ENCODE data around the gene P3H3. TPM values are rescaled to one million over a fixed set of nuclear protein-coding genes. Genes with fewer than 3 reads are reported as not detected.
A peak's percentile ranks its signal among the peaks of the same experiment; 100 is the strongest.

Gene P3H3
- total RNA-seq, 5 donors from 2014 or later (not counting 1 experiment from before 2014, with no cell fraction given), result 4.7 to 9.8 (median 8.0) TPM

DNA sequence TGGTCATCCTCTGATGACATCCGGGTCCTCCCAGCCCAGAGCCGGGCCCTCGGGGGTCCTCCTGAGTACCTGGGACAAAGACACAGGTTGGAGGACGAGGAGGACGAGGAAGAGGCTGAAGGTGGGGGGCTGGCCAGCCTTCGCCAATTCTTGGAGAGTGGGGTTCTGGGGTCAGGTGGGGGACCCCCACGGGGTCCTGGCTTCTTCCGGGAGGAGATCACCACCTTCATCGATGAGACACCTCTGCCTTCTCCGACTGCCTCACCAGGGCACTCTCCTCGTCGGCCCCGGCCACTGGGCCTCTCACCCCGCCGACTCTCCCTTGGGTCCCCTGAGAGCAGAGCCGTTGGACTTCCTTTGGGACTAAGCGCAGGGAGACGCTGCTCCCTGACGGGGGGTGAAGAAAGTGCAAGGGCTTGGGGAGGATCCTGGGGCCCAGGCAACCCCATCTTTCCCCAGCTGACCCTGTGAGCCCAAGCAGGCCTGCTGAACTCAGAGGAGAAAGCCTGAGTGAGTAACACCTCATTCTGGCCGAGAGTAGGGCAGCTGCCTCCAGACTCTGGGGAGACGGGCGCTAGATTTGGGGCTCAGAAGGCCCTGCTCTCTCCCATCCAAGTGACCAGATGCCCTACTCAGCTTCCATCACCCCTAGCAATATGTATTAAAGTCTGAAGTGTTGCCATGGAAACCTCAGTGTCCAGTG is 1.3 kb upstream of the P3H3 start:
- Histone ChIP-seq H3K4me3 (ENCODE audit: control insufficient read depth in 1 of 2, extremely low read depth in 1 of 2, low read length in 1 of 2) (no peak overlapping the region), H3K27ac (ENCODE audit: low read length) (no peak overlapping the region), H3K36me3 (ENCODE audit: control insufficient read depth in 2 of 2, extremely low read depth in 1 of 2, insufficient read depth in 1 of 2, low read length in 1 of 2) (no peaks in the 10 kb centered on the region), H3K27me3 (replicated peaks in 1 of 2; ENCODE audit: control insufficient read depth in 2 of 2, extremely low read depth in 1 of 2, insufficient read depth in 2 of 2, low read length in 1 of 2) (peaks cover 0 to 89% of the 10 kb centered on the region in 2 experiments), H3K4me1 (ENCODE audit: control insufficient read depth in 1 of 2, extremely low read depth in 1 of 2, insufficient read depth in 2 of 2, low read length in 2 of 2) (peaks cover 0 to 35% of the 10 kb centered on the region in 2 experiments), H3K9me3 (no peaks in the 10 kb centered on the region)
- WGBS (ENCODE audit: insufficient coverage), result 86% methylated on average over 11 of the region's 22 CpGs
- no peaks in the 10 kb centered on the region for H3K36me3 Mint-ChIP-seq
- ChIA-PET POLR2A (no interaction called here), CTCF (interaction anchor here in 1 of 2 donors (1.0 to 3.2 kb wide), 3 partner anchors 9 to 74 kb away, joined by 3 to 26 read pairs (median 3); partner anchors contain the start of gene MLF2)
- ATAC-seq (replicated peaks in 1 of 4), result no peak
- H3K4me1 Mint-ChIP-seq, result peaks cover 20 to 40% (median 24%) of the 10 kb centered on the region in 3 donors
- no peaks in the 10 kb centered on the region for H3K9me3 Mint-ChIP-seq
- H3K27ac Mint-ChIP-seq, result peak overlapping the region; percentile 28 to 31
- no peak for DNase-seq
- peaks cover 16 to 66% of the 10 kb centered on the region in 2 donors for H3K27me3 Mint-ChIP-seq
- H3K4me3 Mint-ChIP-seq, result peak overlapping the region; percentile 60 to 93 (median 74)

DNA sequence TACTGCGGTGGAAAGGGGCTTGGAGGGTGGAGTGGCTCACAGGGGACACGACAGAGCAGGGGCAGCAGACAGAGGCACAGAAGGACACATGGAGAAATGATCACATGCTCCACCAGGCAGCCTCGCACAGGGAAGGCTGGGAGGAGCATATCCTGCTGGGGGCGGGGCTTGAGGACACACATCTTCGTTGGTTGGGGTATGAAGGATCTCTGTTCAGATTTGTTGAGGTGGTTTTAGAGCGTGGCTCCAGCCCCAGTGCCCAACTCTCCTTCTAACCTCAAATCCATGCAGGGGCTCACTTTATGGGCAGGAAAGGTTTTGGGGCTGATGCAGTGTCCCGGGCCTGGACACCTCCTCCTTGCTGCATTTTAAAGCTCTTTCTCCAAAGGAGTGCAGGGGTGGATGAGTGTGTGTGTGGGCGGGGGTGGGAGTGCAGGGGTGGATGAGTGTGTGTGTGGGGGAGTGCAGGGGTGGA is 733 bp upstream of the P3H3 start:
- Histone ChIP-seq H3K4me1 (ENCODE audit: control insufficient read depth in 1 of 2, extremely low read depth in 1 of 2, insufficient read depth in 2 of 2, low read length in 2 of 2) (peaks cover 0 to 31% of the 10 kb centered on the region in 2 experiments), H3K36me3 (ENCODE audit: control insufficient read depth in 2 of 2, extremely low read depth in 1 of 2, insufficient read depth in 1 of 2, low read length in 1 of 2) (no peaks in the 10 kb centered on the region), H3K4me3 (ENCODE audit: control insufficient read depth in 1 of 2, extremely low read depth in 1 of 2, low read length in 1 of 2) (no peak overlapping the region), H3K27me3 (replicated peaks in 1 of 2; ENCODE audit: control insufficient read depth in 2 of 2, extremely low read depth in 1 of 2, insufficient read depth in 2 of 2, low read length in 1 of 2) (peaks cover 0 to 83% of the 10 kb centered on the region in 2 experiments), H3K9me3 (no peaks in the 10 kb centered on the region), H3K27ac (ENCODE audit: low read length) (no peak overlapping the region)
- H3K36me3 Mint-ChIP-seq, result no peaks in the 10 kb centered on the region
- peaks cover 16 to 66% of the 10 kb centered on the region in 2 donors for H3K27me3 Mint-ChIP-seq
- 33% methylated on average over 2 of the region's 8 CpGs for WGBS (ENCODE audit: insufficient coverage)
- ChIA-PET CTCF (interaction anchor here (0.5 to 1.0 kb wide), 3 partner anchors 11 to 270 kb away, joined by 3 to 12 read pairs (median 3); no protein-coding TSS in a partner anchor), POLR2A (no interaction called here)
- DNase-seq (peak in 9 of 35 experiments; percentile 11 to 47 (median 29)), ATAC-seq (replicated peaks in 1 of 4) (no peak)
- H3K9me3 Mint-ChIP-seq, result no peaks in the 10 kb centered on the region
- H3K4me3 Mint-ChIP-seq, result peak overlapping the region; percentile 60 to 93 (median 74)
- peaks cover 17 to 34% (median 22%) of the 10 kb centered on the region in 3 donors for H3K4me1 Mint-ChIP-seq
- peak overlapping the region; percentile 28 to 31 for H3K27ac Mint-ChIP-seq

DNA sequence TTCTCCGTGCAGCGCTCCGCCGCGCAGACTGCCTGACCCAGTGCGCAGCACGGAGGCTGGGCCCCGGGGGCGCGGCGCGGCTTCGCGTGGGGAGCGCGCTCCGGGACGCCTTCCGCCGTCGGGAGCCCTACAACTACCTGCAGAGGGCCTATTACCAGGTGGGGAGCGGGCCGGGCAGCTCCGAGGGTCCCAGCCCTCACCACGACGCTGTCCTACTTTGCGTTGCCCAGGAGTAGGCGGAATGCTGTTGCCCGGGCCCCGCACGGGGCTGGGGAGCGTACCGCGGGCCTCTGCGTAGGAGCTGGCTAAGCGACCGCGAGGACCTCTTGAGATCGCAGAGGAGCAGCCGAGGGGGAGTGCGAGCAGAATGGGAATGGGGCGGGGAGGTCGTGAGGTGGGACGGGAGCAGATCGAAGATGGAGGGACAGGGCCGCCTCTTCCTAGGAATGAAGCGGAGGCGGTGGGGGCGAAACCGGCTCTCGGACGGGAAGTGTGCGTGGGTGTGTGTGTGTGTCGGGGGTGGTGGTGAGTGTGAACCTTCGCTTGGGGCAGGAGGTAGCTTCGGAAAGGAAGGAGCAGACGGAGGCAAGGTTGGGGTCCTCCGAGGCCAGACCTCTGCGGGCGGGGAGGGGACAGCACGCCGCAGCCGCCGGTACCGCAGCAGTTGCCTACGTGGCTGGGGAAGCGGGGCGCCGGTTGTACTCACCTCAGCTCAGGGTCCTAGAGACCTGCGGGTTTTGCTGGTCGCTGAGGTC is 751 bp downstream of the P3H3 start:
- Histone ChIP-seq H3K4me3 (ENCODE audit: control insufficient read depth in 1 of 2, extremely low read depth in 1 of 2, low read length in 1 of 2) (peak overlapping the region; percentile 75 to 81), H3K27ac (ENCODE audit: low read length) (peak overlapping the region; percentile 49), H3K9me3 (no peaks in the 10 kb centered on the region), H3K4me1 (ENCODE audit: control insufficient read depth in 1 of 2, extremely low read depth in 1 of 2, insufficient read depth in 2 of 2, low read length in 2 of 2) (peaks cover 0 to 31% of the 10 kb centered on the region in 2 experiments), H3K36me3 (ENCODE audit: control insufficient read depth in 2 of 2, extremely low read depth in 1 of 2, insufficient read depth in 1 of 2, low read length in 1 of 2) (no peaks in the 10 kb centered on the region), H3K27me3 (replicated peaks in 1 of 2; ENCODE audit: control insufficient read depth in 2 of 2, extremely low read depth in 1 of 2, insufficient read depth in 2 of 2, low read length in 1 of 2) (peaks cover 0 to 72% of the 10 kb centered on the region in 2 experiments)
- H3K27ac Mint-ChIP-seq, result peak overlapping the region; percentile 79 to 86
- H3K4me3 Mint-ChIP-seq, result peak overlapping the region; percentile 85 to 93 (median 86)
- DNase-seq (peak in 23 of 35 experiments; percentile 12 to 58 (median 33)), ATAC-seq (replicated peaks in 1 of 4) (peak; percentile 73 to 75 (median 74))
- peaks cover 12 to 57% of the 10 kb centered on the region in 2 donors for H3K27me3 Mint-ChIP-seq
- H3K9me3 Mint-ChIP-seq, result no peaks in the 10 kb centered on the region
- POLR2A ChIA-PET, result interaction anchor here (0.6 to 0.7 kb wide), 2 partner anchors 197 to 295 kb away, joined by 3 to 9 read pairs; partner anchors contain the start of gene GAPDH (in 1 of the 2)
- peaks cover 17 to 30% (median 22%) of the 10 kb centered on the region in 3 donors for H3K4me1 Mint-ChIP-seq
- H3K36me3 Mint-ChIP-seq, result no peaks in the 10 kb centered on the region
- under 1% methylated on average over 64 of the region's 71 CpGs for WGBS (ENCODE audit: insufficient coverage)
- CTCF ChIA-PET, result interaction anchor here (0.5 to 1.0 kb wide), 8 partner anchors 23 to 291 kb away, joined by 3 to 12 read pairs (median 3); partner anchors contain the start of genes USP5 (in 1 of the 2) and ZNF384 (in 1 of the 2)

DNA sequence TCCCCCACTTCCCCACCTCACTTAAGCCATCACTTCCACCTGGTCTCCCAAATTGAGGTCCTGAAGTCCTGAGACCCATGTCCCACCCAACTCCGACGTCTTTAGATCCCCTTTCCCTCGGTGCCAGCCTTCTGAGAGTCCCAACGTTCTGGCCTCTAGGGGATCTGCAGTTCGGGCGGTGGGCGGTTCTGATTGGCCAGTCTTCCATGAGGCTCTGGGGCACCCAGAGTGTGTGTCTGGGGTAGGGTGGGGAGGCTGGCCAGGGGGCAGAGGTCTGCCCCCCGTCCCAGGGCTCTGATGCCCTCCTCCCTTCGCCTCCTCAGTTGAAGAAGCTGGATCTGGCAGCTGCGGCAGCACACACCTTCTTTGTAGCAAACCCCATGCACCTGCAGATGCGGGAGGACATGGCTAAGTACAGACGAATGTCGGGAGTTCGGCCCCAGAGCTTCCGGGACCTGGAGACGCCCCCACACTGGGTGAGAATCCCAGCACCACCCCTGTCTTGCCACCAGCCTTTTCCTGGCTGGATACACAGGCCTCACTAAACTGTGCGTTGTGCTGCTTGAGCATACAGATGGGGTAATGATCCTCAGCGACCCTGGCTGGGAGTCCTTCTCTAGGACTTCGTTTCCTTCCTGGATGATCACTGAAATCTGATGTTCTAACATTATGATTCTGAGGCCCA is 1.5 kb downstream of the P3H3 start:
- H3K27ac ChIP-seq (ENCODE audit: low read length), result no peak overlapping the region

DNA sequence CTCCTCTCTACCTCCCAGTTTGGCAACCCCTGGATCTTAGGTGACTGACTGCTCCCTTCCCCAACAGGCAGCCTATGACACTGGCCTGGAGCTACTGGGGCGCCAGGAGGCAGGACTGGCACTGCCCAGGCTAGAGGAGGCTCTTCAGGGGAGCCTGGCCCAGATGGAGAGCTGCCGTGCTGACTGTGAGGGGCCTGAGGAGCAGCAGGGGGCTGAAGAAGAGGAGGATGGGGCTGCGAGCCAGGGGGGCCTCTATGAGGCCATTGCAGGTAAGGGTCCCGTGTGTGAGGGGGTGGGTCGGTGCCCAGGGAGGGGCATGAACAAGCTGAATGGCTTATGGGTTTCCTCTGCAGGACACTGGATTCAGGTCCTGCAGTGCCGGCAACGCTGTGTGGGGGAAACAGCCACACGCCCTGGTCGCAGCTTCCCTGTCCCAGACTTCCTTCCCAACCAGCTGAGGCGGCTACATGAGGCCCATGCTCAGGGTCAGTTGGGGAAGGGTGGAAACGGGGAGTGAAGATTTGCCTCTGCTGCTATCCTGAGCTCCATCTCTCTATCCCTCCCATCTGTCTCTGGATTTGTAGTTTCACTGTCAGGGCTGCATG is 2.2 kb downstream of the P3H3 start:
- CTCF ChIA-PET, result interaction anchor here (0.6 to 0.9 kb wide), 4 partner anchors 9 to 347 kb away, joined by 3 to 5 read pairs (median 4); no protein-coding TSS in a partner anchor
- Histone ChIP-seq H3K27ac (ENCODE audit: low read length) (no peak overlapping the region), H3K36me3 (ENCODE audit: control insufficient read depth in 2 of 2, extremely low read depth in 1 of 2, insufficient read depth in 1 of 2, low read length in 1 of 2) (no peaks in the 10 kb centered on the region), H3K4me3 (ENCODE audit: control insufficient read depth in 1 of 2, extremely low read depth in 1 of 2, low read length in 1 of 2) (no peak overlapping the region), H3K9me3 (no peaks in the 10 kb centered on the region), H3K27me3 (replicated peaks in 1 of 2; ENCODE audit: control insufficient read depth in 2 of 2, extremely low read depth in 1 of 2, insufficient read depth in 2 of 2, low read length in 1 of 2) (peaks cover 0 to 58% of the 10 kb centered on the region in 2 experiments), H3K4me1 (ENCODE audit: control insufficient read depth in 1 of 2, extremely low read depth in 1 of 2, insufficient read depth in 2 of 2, low read length in 2 of 2) (peaks cover 0 to 29% of the 10 kb centered on the region in 2 experiments)
- no peak for ATAC-seq (replicated peaks in 1 of 4)
- peak overlapping the region; percentile 85 to 93 (median 86) for H3K4me3 Mint-ChIP-seq
- H3K27me3 Mint-ChIP-seq, result peaks cover 8 to 47% of the 10 kb centered on the region in 2 donors
- no peaks in the 10 kb centered on the region for H3K36me3 Mint-ChIP-seq
- no peaks in the 10 kb centered on the region for H3K9me3 Mint-ChIP-seq
- WGBS (ENCODE audit: insufficient coverage), result 96% methylated on average over 3 of the region's 11 CpGs
- DNase-seq, result no peak
- no peak overlapping the region for H3K27ac Mint-ChIP-seq
- peaks cover 16 to 28% (median 21%) of the 10 kb centered on the region in 3 donors for H3K4me1 Mint-ChIP-seq
- POLR2A ChIA-PET, result interaction anchor here in 1 of 2 donors (0.5 kb wide), 1 partner anchor 125 kb away, joined by 7 read pairs; no protein-coding TSS in a partner anchor

More for the DNA sequence above, 1.5 kb downstream of the P3H3 start:
- H3K4me1 Mint-ChIP-seq, result peaks cover 17 to 30% (median 22%) of the 10 kb centered on the region in 3 donors
- ChIA-PET CTCF (interaction anchor here (0.6 to 1.0 kb wide), 3 partner anchors 76 to 169 kb away, joined by 3 read pairs; partner anchors contain the start of gene ZNF384 (in 1 of the 2)), POLR2A (interaction anchor here in 1 of 2 donors (0.7 kb wide), 1 partner anchor 198 kb away, joined by 3 read pairs; no protein-coding TSS in a partner anchor)
- no peaks in the 10 kb centered on the region for H3K36me3 Mint-ChIP-seq
- ATAC-seq (replicated peaks in 1 of 4) (no peak), DNase-seq (no peak)
- H3K27ac Mint-ChIP-seq, result peak overlapping the region in 1 of 2 donors; percentile 86
- WGBS (ENCODE audit: insufficient coverage), result 73% methylated on average over 17 of the region's 19 CpGs
- peaks cover 12 to 54% of the 10 kb centered on the region in 2 donors for H3K27me3 Mint-ChIP-seq
- no peaks in the 10 kb centered on the region for H3K9me3 Mint-ChIP-seq
- Histone ChIP-seq H3K27me3 (replicated peaks in 1 of 2; ENCODE audit: control insufficient read depth in 2 of 2, extremely low read depth in 1 of 2, insufficient read depth in 2 of 2, low read length in 1 of 2) (peaks cover 0 to 65% of the 10 kb centered on the region in 2 experiments), H3K36me3 (ENCODE audit: control insufficient read depth in 2 of 2, extremely low read depth in 1 of 2, insufficient read depth in 1 of 2, low read length in 1 of 2) (no peaks in the 10 kb centered on the region), H3K9me3 (no peaks in the 10 kb centered on the region), H3K4me3 (ENCODE audit: control insufficient read depth in 1 of 2, extremely low read depth in 1 of 2, low read length in 1 of 2) (peak overlapping the region; percentile 75 to 81), H3K4me1 (ENCODE audit: control insufficient read depth in 1 of 2, extremely low read depth in 1 of 2, insufficient read depth in 2 of 2, low read length in 2 of 2) (peaks cover 0 to 31% of the 10 kb centered on the region in 2 experiments)
- H3K4me3 Mint-ChIP-seq, result peak overlapping the region; percentile 85 to 93 (median 86)
